Karpas-422 (cell line): ENCODE data around the gene EDN1. TPM values are rescaled to one million over a fixed set of nuclear protein-coding genes. Genes with fewer than 3 reads are reported as not detected.
"Not testable (repeated sequence)": the region's sequence is repeated elsewhere in the genome, so short reads cannot be mapped to it uniquely, and the experiment has no call there.

Experiments
- DNase-seq: peaks from one replicate; pipeline ENCODE4 v3.0.0-alpha.2; 2015
- H2AFZ ChIP-seq: fragments of 200-600 bp; sonication (generic); 2 replicates; pipeline ENCODE4 v1.6.1; 2014; ENCODE audit warnings: antibody characterized with exemption, low read length, mixed read lengths
- H3K27ac ChIP-seq: fragments of 200-600 bp; sonication (generic); 2 replicates; pipeline ENCODE4 v1.5.1; 2014; ENCODE audit warnings: mild to moderate bottlenecking, low read length, moderate library complexity
- H3K27me3 ChIP-seq: fragments of 200-600 bp; sonication (generic); 2 replicates; pipeline ENCODE4 v1.6.1; 2014; ENCODE audit warnings: low read length, mixed read lengths
- H3K36me3 ChIP-seq: fragments of 200-600 bp; sonication (generic); 2 replicates; pipeline ENCODE4 v1.6.1; 2014; ENCODE audit warnings: low read length, mixed read lengths; ENCODE audit not compliant: insufficient read depth
- H3K4me1 ChIP-seq: fragments of 200-600 bp; sonication (generic); 2 replicates; pipeline ENCODE4 v1.6.1; 2014; ENCODE audit warnings: mild to moderate bottlenecking, low read length, mixed read lengths
- H3K4me2 ChIP-seq: fragments of 200-600 bp; sonication (generic); 2 replicates; pipeline ENCODE4 v1.6.1; 2014; ENCODE audit warnings: low read length, low read depth, mild to moderate bottlenecking; ENCODE audit not compliant: poor library complexity, severe bottlenecking
- H3K4me3 ChIP-seq: fragments of 200-600 bp; sonication (generic); 2 replicates; pipeline ENCODE4 v1.5.1; 2014; ENCODE audit warnings: mild to moderate bottlenecking, antibody characterized with exemption, low read length, mixed read lengths
- H3K79me2 ChIP-seq: fragments of 200-600 bp; sonication (generic); 2 replicates; pipeline ENCODE4 v1.6.1; 2014; ENCODE audit warnings: mild to moderate bottlenecking, low read length, mixed read lengths
- H3K9ac ChIP-seq: fragments of 200-600 bp; sonication (generic); 2 replicates; pipeline ENCODE4 v1.6.0; 2014; ENCODE audit warnings: low read length
- H3K9me2 ChIP-seq: fragments of 200-600 bp; sonication (generic), shearing (Covaris generic); replicated peaks from 2 replicates; pipeline ENCODE4 v1.6.0; 2014; ENCODE audit warnings: mild to moderate bottlenecking, low read length, moderate library complexity; ENCODE audit not compliant: insufficient read depth
- H3K9me3 ChIP-seq: fragments of 300-700, 200-600 bp; sonication (generic); 2 replicates; pipeline ENCODE4 v1.6.1; 2014; ENCODE audit warnings: low read length, mixed read lengths
- H4K20me1 ChIP-seq: fragments of 200-600 bp; sonication (generic); 2 replicates; pipeline ENCODE4 v1.6.1; 2014; ENCODE audit warnings: mild to moderate bottlenecking, antibody characterized with exemption, low read length, low read depth; ENCODE audit not compliant: insufficient read depth
- total RNA-seq: library from RNA; depleted of rRNA; stranded (reverse); fragments of >200 nt; shearing (Covaris generic); gene quantifications from 2 replicates; pipeline ENCODE4 v1.2.3, GENCODE V29; 2014; ENCODE audit warnings: low replicate concordance

The EDN1 gene
- total RNA-seq, 1 experiment from 2014 or later, result 0.34 TPM

- H2AFZ ChIP-seq, result no peak overlapping the region
Observed at GRCh38 chr6:12327988-12328387, 37.8 kb downstream of the EDN1 start.

GRCh38 chr6:12328701-12329100 lies 38.5 kb downstream of the EDN1 start:
- DNase-seq, result no peak
- no peaks in the 10 kb centered on the region for H3K9me3 ChIP-seq
- H3K9me2 ChIP-seq, result no peaks in the 10 kb centered on the region
- H3K27me3 ChIP-seq, result no peaks in the 10 kb centered on the region
- no peak overlapping the region for H3K27ac ChIP-seq
- no peaks in the 10 kb centered on the region for H4K20me1 ChIP-seq
- no peak overlapping the region for H3K9ac ChIP-seq
- H3K4me3 ChIP-seq, result no peak overlapping the region
- no peaks in the 10 kb centered on the region for H3K4me1 ChIP-seq
- no peaks in the 10 kb centered on the region for H3K36me3 ChIP-seq
- no peak overlapping the region for H2AFZ ChIP-seq
- H3K4me2 ChIP-seq, result no peak overlapping the region
- H3K79me2 ChIP-seq, result no peaks in the 10 kb centered on the region

More at GRCh38 chr6:12327988-12328387, 37.8 kb downstream of the EDN1 start:
- H4K20me1 ChIP-seq, result no peaks in the 10 kb centered on the region
- no peaks in the 10 kb centered on the region for H3K4me1 ChIP-seq
- no peaks in the 10 kb centered on the region for H3K27me3 ChIP-seq
- no peak for DNase-seq
- no peak overlapping the region for H3K27ac ChIP-seq
- H3K9ac ChIP-seq, result no peak overlapping the region
- no peaks in the 10 kb centered on the region for H3K79me2 ChIP-seq
- H3K4me3 ChIP-seq, result no peak overlapping the region
- no peaks in the 10 kb centered on the region for H3K36me3 ChIP-seq
- H3K4me2 ChIP-seq, result no peak overlapping the region
- no peaks in the 10 kb centered on the region for H3K9me3 ChIP-seq
- no peaks in the 10 kb centered on the region for H3K9me2 ChIP-seq

- no peak overlapping the region for H3K4me2 ChIP-seq
- H3K27ac ChIP-seq, result no peak overlapping the region
- H3K4me3 ChIP-seq, result no peak overlapping the region
- H3K9me2 ChIP-seq, result no peaks in the 10 kb centered on the region
- no peaks in the 10 kb centered on the region for H3K79me2 ChIP-seq
- no peak overlapping the region for H3K9ac ChIP-seq
- H3K36me3 ChIP-seq, result no peaks in the 10 kb centered on the region
- no peaks in the 10 kb centered on the region for H3K4me1 ChIP-seq
- H3K9me3 ChIP-seq, result no peaks in the 10 kb centered on the region
- H4K20me1 ChIP-seq, result no peaks in the 10 kb centered on the region
- H3K27me3 ChIP-seq, result no peaks in the 10 kb centered on the region
- no peak for DNase-seq
- H2AFZ ChIP-seq, result no peak overlapping the region
Observed at GRCh38 chr6:12331474-12331873, 41.3 kb downstream of the EDN1 start.

DNA sequence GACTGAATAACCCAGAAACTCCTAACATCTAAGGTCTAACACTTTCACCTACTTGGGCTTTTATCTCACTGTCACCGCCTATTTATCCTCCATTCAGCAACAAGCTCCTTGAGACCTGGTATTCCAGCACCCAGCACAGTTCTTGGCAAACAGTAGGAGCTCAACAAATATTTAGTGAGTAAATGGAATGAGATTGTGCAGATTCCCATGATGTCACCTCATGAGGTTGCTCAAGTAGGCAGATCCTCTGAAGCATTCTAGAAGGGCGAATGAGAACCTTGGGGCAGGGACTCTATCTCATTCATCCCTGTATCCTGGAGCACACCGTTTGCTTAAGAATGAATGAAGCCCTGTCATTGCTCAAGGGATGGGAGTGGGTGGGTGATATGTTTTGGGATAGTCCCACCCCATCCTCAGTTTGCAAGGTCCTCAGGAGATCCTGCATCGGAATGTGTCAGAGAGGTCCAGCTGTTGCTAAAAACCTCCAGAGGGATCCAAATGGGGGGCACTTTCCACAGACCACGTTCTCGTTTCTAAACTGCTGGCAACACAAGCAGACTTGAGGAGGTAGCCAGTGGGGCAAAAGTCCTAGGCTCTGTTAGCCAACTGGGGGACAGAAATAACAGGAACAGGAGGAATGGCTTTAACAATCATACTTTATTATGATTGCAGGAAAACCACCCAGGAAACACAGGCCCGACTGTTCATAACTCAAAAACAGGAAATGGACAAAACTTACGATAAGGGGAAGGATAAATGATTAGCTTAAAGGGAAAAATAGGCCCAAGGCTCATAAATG lies 42.0 kb downstream of the EDN1 start:
- no peaks in the 10 kb centered on the region for H3K27me3 ChIP-seq
- H2AFZ ChIP-seq, result no peak overlapping the region
- H3K9me2 ChIP-seq, result no peaks in the 10 kb centered on the region
- H3K9ac ChIP-seq, result no peak overlapping the region
- H4K20me1 ChIP-seq, result no peaks in the 10 kb centered on the region
- H3K79me2 ChIP-seq, result no peaks in the 10 kb centered on the region
- no peak overlapping the region for H3K4me2 ChIP-seq
- H3K36me3 ChIP-seq, result no peaks in the 10 kb centered on the region
- H3K4me3 ChIP-seq, result no peak overlapping the region
- no peaks in the 10 kb centered on the region for H3K9me3 ChIP-seq
- DNase-seq, result no peak
- H3K27ac ChIP-seq, result no peak overlapping the region
- no peaks in the 10 kb centered on the region for H3K4me1 ChIP-seq

DNA sequence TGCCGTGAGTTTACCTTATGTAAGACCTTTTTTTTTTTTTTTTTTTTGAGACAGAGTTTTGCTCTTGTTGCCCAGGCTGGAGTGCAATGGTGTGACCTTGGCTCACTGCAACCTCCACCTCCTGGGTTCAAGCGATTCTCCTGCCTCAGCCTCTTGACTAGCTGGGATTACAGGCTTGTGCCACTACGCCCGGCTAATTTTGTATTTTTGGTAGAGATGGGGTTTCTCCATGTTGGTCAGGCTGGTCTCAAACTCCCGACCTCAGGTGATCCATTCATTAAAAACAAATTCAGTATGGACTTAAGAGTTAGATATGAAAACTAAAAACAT lies 42.6 kb downstream of the EDN1 start:
- not testable (repeated sequence) for H3K4me3 ChIP-seq, H3K27me3 ChIP-seq, H3K9me2 ChIP-seq, H2AFZ ChIP-seq, H3K4me1 ChIP-seq, H4K20me1 ChIP-seq, H3K9ac ChIP-seq, H3K27ac ChIP-seq, H3K36me3 ChIP-seq, DNase-seq, H3K9me3 ChIP-seq, H3K79me2 ChIP-seq, H3K4me2 ChIP-seq

DNA sequence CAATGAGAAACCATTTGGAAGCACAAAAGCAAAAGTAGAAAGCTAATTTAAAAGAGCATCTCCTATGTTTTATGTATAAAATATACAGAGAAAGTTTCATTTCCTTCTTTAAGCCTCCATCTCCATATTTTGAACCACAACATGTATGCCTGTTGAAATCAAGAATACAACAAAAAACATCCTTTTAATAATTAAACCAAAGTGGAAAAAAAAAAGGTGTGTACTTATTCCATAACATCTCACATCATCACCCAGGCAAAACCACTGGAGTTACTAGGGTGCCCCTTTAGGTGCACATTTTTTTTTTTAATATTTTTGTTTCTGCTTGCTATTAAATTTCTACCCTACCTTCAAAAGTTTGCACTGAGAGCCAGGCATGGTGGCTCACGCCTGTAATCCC lies 43.0 kb downstream of the EDN1 start:
- H3K27me3 ChIP-seq, result no peaks in the 10 kb centered on the region
- no peaks in the 10 kb centered on the region for H3K9me2 ChIP-seq
- H4K20me1 ChIP-seq, result no peaks in the 10 kb centered on the region
- no peak overlapping the region for H2AFZ ChIP-seq
- H3K9me3 ChIP-seq, result no peaks in the 10 kb centered on the region
- H3K4me2 ChIP-seq, result no peak overlapping the region
- H3K4me1 ChIP-seq, result no peaks in the 10 kb centered on the region
- H3K9ac ChIP-seq, result no peak overlapping the region
- no peak for DNase-seq
- no peak overlapping the region for H3K27ac ChIP-seq
- H3K4me3 ChIP-seq, result no peak overlapping the region
- no peaks in the 10 kb centered on the region for H3K79me2 ChIP-seq
- H3K36me3 ChIP-seq, result no peaks in the 10 kb centered on the region

GRCh38 chr6:12334526-12335130 lies 44.5 kb downstream of the EDN1 start:
- no peak overlapping the region for H3K9ac ChIP-seq
- H3K9me2 ChIP-seq, result no peaks in the 10 kb centered on the region
- H3K27ac ChIP-seq, result no peak overlapping the region
- no peaks in the 10 kb centered on the region for H3K9me3 ChIP-seq
- H2AFZ ChIP-seq, result no peak overlapping the region
- H3K27me3 ChIP-seq, result no peaks in the 10 kb centered on the region
- H4K20me1 ChIP-seq, result no peaks in the 10 kb centered on the region
- no peak for DNase-seq
- H3K4me2 ChIP-seq, result no peak overlapping the region
- H3K4me3 ChIP-seq, result no peak overlapping the region
- no peaks in the 10 kb centered on the region for H3K79me2 ChIP-seq
- H3K4me1 ChIP-seq, result no peaks in the 10 kb centered on the region
- no peaks in the 10 kb centered on the region for H3K36me3 ChIP-seq

DNA sequence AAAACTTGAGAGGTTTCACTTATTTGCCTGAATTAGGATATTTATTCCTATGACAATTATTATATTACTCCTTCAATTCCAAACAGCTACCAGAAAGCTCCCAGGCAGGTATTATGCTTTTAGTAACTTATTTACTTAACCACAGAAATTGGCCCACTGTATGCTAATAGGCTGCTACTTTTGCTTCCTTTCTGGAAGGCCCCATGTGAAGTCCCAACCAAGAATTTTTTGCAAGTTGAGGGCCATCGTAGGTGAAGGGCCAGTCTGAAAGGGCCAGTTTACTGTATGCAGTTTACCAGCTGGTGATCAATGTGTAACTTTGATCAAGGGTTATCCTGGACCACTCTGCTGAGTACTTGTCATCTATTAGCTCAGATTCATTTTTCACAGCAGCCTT lies 45.0 kb downstream of the EDN1 start:
- no peak overlapping the region for H3K4me3 ChIP-seq
- H2AFZ ChIP-seq, result no peak overlapping the region

More for the DNA sequence above, 45.0 kb downstream of the EDN1 start:
- H3K36me3 ChIP-seq, result no peaks in the 10 kb centered on the region
- H3K27ac ChIP-seq, result no peak overlapping the region
- H3K4me2 ChIP-seq, result no peak overlapping the region
- H3K27me3 ChIP-seq, result no peaks in the 10 kb centered on the region
- no peaks in the 10 kb centered on the region for H3K79me2 ChIP-seq
- no peaks in the 10 kb centered on the region for H3K9me3 ChIP-seq
- H4K20me1 ChIP-seq, result no peaks in the 10 kb centered on the region
- no peaks in the 10 kb centered on the region for H3K9me2 ChIP-seq
- H3K4me1 ChIP-seq, result no peaks in the 10 kb centered on the region
- no peak for DNase-seq
- no peak overlapping the region for H3K9ac ChIP-seq
